SK-N-SH (cell line): ENCODE data around the gene TTC21A. TPM values are rescaled to one million over a fixed set of nuclear protein-coding genes. Genes with fewer than 3 reads are reported as not detected.

Experiments used
- CTCF ChIA-PET: fragments of 300-600, 350-600 bp; formaldehyde crosslinking; extraction: SDS; loops from one replicate; lab custom pipeline; 2021; lab: Yijun Ruan, JAX
- POLR2A ChIA-PET: fragments of 350-600 bp; sonication (Branson Sonifier 250); formaldehyde crosslinking; extraction: SDS; loops from one replicate; lab custom pipeline; 2020; ENCODE audit warnings: antibody characterized with exemption, inconsistent platforms; lab: Yijun Ruan, JAX
- DNase-seq: peaks from one replicate; pipeline ENCODE4 v3.0.0; 2012
- H2AFZ ChIP-seq: fragments of 200-600 bp; sonication (generic); 2 replicates; pipeline ENCODE4 v1.8.1; 2016; ENCODE audit warnings: antibody characterized with exemption, mild to moderate bottlenecking, low read depth
- H3F3A ChIP-seq: fragments of 200-600 bp; sonication (generic); replicated peaks from 2 replicates; pipeline ENCODE3; 2016; ENCODE audit warnings: antibody characterized with exemption, mild to moderate bottlenecking; ENCODE audit not compliant: insufficient read depth
- H3K27ac ChIP-seq, 2 experiments: fragments of 200-500 bp in 1 of 2; fragments of 200-600 bp in 1 of 2; sonication (Bioruptor generic) in 1 of 2; sonication (generic), shearing (Covaris generic) in 1 of 2; 2 replicates each; pipeline versions ENCODE4 v1.5.1 to v1.6.1; 2014 to 2016; ENCODE audit warnings: low read depth in 2 of 2, inconsistent platforms in 1 of 2, low read length in 1 of 2, mild to moderate bottlenecking in 1 of 2, mixed read lengths in 1 of 2
- H3K27me3 ChIP-seq: fragments of 200-600 bp; sonication (generic), shearing (Covaris generic); 2 replicates; pipeline ENCODE4 v1.6.1; 2016; ENCODE audit warnings: mixed run types; ENCODE audit not compliant: insufficient read depth
- H3K36me3 ChIP-seq, 2 experiments: fragments of 200-500 bp in 1 of 2; fragments of 200-600 bp in 1 of 2; sonication (Bioruptor generic) in 1 of 2; sonication (generic) in 1 of 2; replicated peaks in 1 of 2; 2 replicates each; pipeline versions ENCODE3 to v1.5.1; 2014 to 2016; ENCODE audit warnings: low read length in 1 of 2, mild to moderate bottlenecking in 1 of 2; ENCODE audit not compliant: insufficient read depth in 2 of 2, control insufficient read depth in 1 of 2
- H3K4me1 ChIP-seq, 2 experiments: fragments of 200-500 bp in 1 of 2; fragments of 200-600 bp in 1 of 2; sonication (Bioruptor generic) in 1 of 2; sonication (generic), shearing (Covaris generic) in 1 of 2; 2 replicates each; pipeline versions ENCODE4 v1.5.1 to v1.6.1; 2014 to 2016; ENCODE audit warnings: low read depth in 1 of 2, low read length in 1 of 2, mixed run types in 1 of 2; ENCODE audit not compliant: insufficient read depth in 2 of 2, control insufficient read depth in 1 of 2
- H3K4me2 ChIP-seq: fragments of 200-600 bp; sonication (generic), shearing (Covaris generic); 2 replicates; pipeline ENCODE4 v1.6.1; 2017; ENCODE audit warnings: mixed run types
- H3K4me3 ChIP-seq, 2 experiments: fragments of 200-500 bp in 1 of 2; fragments of 200-600 bp in 1 of 2; sonication (Bioruptor generic) in 1 of 2; sonication (generic), shearing (Covaris generic) in 1 of 2; 2 replicates each; pipeline versions ENCODE4 v1.5.1 to v1.8.1; 2014 to 2016; ENCODE audit warnings: low read depth in 2 of 2, inconsistent platforms in 1 of 2, low read length in 1 of 2, mild to moderate bottlenecking in 1 of 2, mixed read lengths in 1 of 2, moderate library complexity in 1 of 2
- H3K79me2 ChIP-seq: fragments of 200-600 bp; sonication (generic); 2 replicates; pipeline ENCODE4 v1.8.1; 2017; ENCODE audit warnings: mild to moderate bottlenecking; ENCODE audit not compliant: insufficient read depth
- H3K9ac ChIP-seq: fragments of 200-600 bp; sonication (generic); 2 replicates; pipeline ENCODE4 v1.6.1; 2017; ENCODE audit warnings: mixed run types
- H3K9me2 ChIP-seq: fragments of 200-600 bp; sonication (generic); 2 replicates; pipeline ENCODE4 v1.6.1; 2017; ENCODE audit warnings: mixed run types
- H3K9me3 ChIP-seq: fragments of 200-600 bp; sonication (generic); 2 replicates; pipeline ENCODE4 v1.6.1; 2017; ENCODE audit warnings: mixed run types, mild to moderate bottlenecking, moderate library complexity
- H4K20me1 ChIP-seq: fragments of 200-600 bp; sonication (generic); 2 replicates; pipeline ENCODE4 v1.6.1; 2017; ENCODE audit warnings: mild to moderate bottlenecking, mixed run types; ENCODE audit not compliant: insufficient read depth
- CHD2 ChIP-seq: fragments of 150-350 bp; IDR thresholded peaks from 2 replicates; pipeline ENCODE4 v1.6.1; 2018; ENCODE audit warnings: low read length; ENCODE audit not compliant: partially characterized antibody
- CTCF ChIP-seq: fragments of 200-600 bp; sonication (generic); IDR thresholded peaks from 2 replicates; pipeline ENCODE4 v1.6.1; 2017; ENCODE audit warnings: antibody characterized with exemption, mild to moderate bottlenecking, moderate library complexity
- ELF1 ChIP-seq: IDR thresholded peaks from 2 replicates; pipeline ENCODE4 v1.4.0; 2012
- EP300 ChIP-seq, 2 experiments: IDR thresholded peaks; 2 replicates each; pipeline versions ENCODE4 v1.4.0 to v1.6.1; 2012; ENCODE audit warnings: borderline replicate concordance in 1 of 2, low read depth in 1 of 2, low read length in 1 of 2
- FOSL2 ChIP-seq: IDR thresholded peaks from 2 replicates; pipeline ENCODE4 v1.4.0; 2012; ENCODE audit warnings: low read depth, mild to moderate bottlenecking, moderate library complexity, borderline replicate concordance
- FOXJ3 ChIP-seq: sonication (generic); formaldehyde crosslinking; IDR thresholded peaks from 2 replicates; pipeline ENCODE4 v1.5.1; 2020; ENCODE audit warnings: mild to moderate bottlenecking, missing genetic modification reagents
- GABPA ChIP-seq: IDR thresholded peaks from 2 replicates; pipeline ENCODE4 v1.4.0; 2012; ENCODE audit warnings: low read depth, mild to moderate bottlenecking
- JUND ChIP-seq: IDR thresholded peaks from 2 replicates; pipeline ENCODE4 v1.4.0; 2012
- MEF2A ChIP-seq: IDR thresholded peaks from 2 replicates; pipeline ENCODE4 v1.4.0; 2012; ENCODE audit warnings: low read depth, borderline replicate concordance
- NFIC ChIP-seq: IDR thresholded peaks from 2 replicates; pipeline ENCODE4 v1.4.0; 2012; ENCODE audit warnings: borderline replicate concordance
- NRF1 ChIP-seq: IDR thresholded peaks from 2 replicates; pipeline ENCODE4 v1.6.1; 2012; ENCODE audit warnings: low read depth, mild to moderate bottlenecking, low read length
- PBX3 ChIP-seq: IDR thresholded peaks from 2 replicates; pipeline ENCODE4; 2012
- RAD21 ChIP-seq: IDR thresholded peaks from 2 replicates; pipeline ENCODE4 v1.6.1; 2012; ENCODE audit warnings: mild to moderate bottlenecking, low read length
- RCOR1 ChIP-seq: fragments of 150-350 bp; IDR thresholded peaks from 2 replicates; pipeline ENCODE4 v1.6.1; 2017; ENCODE audit warnings: antibody characterized with exemption, low read length
- REST ChIP-seq: IDR thresholded peaks from 2 replicates; pipeline ENCODE4 v1.6.1; 2012; ENCODE audit warnings: mild to moderate bottlenecking, low read depth, low read length, moderate library complexity
- RXRA ChIP-seq: IDR thresholded peaks from 2 replicates; pipeline ENCODE4 v1.4.0; 2012; ENCODE audit warnings: low read depth, mild to moderate bottlenecking, borderline replicate concordance
- SIN3A ChIP-seq: IDR thresholded peaks from 2 replicates; pipeline ENCODE4 v1.6.1; 2012; ENCODE audit warnings: low read depth, mild to moderate bottlenecking, low read length, moderate library complexity, borderline replicate concordance
- TAF1 ChIP-seq: IDR thresholded peaks from 2 replicates; pipeline ENCODE4 v1.6.1; 2012; ENCODE audit warnings: low read depth, mild to moderate bottlenecking, low read length, moderate library complexity, borderline replicate concordance
- TCF12 ChIP-seq: IDR thresholded peaks from 2 replicates; pipeline ENCODE4 v1.4.0; 2012
- YY1 ChIP-seq: IDR thresholded peaks from 2 replicates; pipeline ENCODE4 v1.4.0; 2012; ENCODE audit warnings: low read depth, mild to moderate bottlenecking
- WGBS: methylation state at CpG from one replicate; pipeline ENCODE4 v1.1.6; 2017; ENCODE audit warnings: low lambda C conversion rate; 5-methylcytosine and 5-hydroxymethylcytosine counted together
- polyA plus RNA-seq, 3 experiments: library from polyadenylated mRNA; depleted of rRNA; stranded (reverse); fragments of >200 nt; gene quantifications; 2 replicates each; pipeline ENCODE4 v1.2.3, GENCODE V29; 2012
- TF ChIP-seq, protein P1 (sequence below): fragments of 150-350 bp; IDR thresholded peaks from 2 replicates; pipeline ENCODE4 v1.6.1; 2017; ENCODE audit warnings: antibody characterized with exemption, low read length, low read depth, borderline replicate concordance

Gene TTC21A
- polyA plus RNA-seq, 1 of the 3 experiments (the other 2 are of a cell fraction) = 3.9 TPM

GRCh38 chr3:39142067-39142466 lies 34.6 kb downstream of the TTC21A start (continued):
- no peak for TF ChIP-seq PBX3
- no peak for TF ChIP-seq GABPA
- TF ChIP-seq RCOR1 = no peak

DNA sequence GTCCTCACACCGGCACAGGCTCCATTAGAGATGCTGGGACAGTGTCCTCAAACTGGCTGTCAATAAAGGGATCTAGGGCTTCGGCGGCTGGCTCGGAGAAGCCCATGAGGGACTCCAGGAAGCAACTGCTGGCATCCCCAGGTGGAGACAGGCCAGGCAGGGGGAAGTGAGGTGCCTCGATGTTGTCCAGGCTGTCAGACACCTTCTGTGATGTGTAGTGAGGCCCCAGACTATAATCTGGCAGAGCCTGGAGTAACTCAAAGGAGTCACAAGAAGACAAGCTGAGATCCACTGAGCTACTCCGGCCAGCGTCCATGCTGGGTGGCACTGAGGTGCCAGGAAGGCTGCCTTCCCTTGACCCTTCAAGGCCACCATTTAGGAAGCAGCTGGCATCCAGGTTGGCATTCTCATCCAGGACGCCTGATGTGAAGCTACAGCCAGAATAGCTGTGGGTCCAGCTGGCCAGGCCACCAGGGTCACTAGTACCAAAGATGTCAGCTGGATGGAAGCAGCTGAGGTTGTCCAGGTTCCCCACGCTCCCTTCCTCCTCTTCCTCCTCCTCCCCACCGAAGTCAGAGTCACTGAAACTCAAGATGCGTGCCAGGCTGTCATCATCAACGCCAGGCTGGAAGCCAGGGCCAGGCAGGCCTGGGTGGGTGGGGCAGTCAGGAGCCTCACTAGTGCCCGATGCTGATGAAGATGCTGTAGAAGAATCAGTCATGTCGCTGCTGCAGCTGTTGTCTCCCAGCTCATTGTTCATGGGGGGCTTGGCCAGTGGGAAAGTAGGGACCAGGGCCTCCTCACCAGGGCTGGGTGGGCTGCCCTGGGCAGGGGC lies 35.8 kb downstream of the TTC21A start:
- TF ChIP-seq CTCF = no peak
- TF ChIP-seq TCF12 = no peak
- TF ChIP-seq EP300 (IDR thresholded peaks at IDR 0.05; ENCODE audit: borderline replicate concordance in 1 of 2, low read depth in 1 of 2, low read length in 1 of 2) = no peak
- TF ChIP-seq RXRA = no peak
- no peak for TF ChIP-seq MEF2A
- no peak for TF ChIP-seq CHD2
- TF ChIP-seq ELF1 = no peak
- TF ChIP-seq NRF1 = no peak
- no peak for TF ChIP-seq JUND
- no peak for TF ChIP-seq FOXJ3
- no peak for TF ChIP-seq SIN3A
- no peak for TF ChIP-seq RCOR1
- TF ChIP-seq REST = no peak
- TF ChIP-seq, protein P1, sequence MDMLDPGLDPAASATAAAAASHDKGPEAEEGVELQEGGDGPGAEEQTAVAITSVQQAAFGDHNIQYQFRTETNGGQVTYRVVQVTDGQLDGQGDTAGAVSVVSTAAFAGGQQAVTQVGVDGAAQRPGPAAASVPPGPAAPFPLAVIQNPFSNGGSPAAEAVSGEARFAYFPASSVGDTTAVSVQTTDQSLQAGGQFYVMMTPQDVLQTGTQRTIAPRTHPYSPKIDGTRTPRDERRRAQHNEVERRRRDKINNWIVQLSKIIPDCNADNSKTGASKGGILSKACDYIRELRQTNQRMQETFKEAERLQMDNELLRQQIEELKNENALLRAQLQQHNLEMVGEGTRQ = no peak
- no peak for TF ChIP-seq FOSL2
- no peak for TF ChIP-seq NFIC
- no peak for TF ChIP-seq YY1
- no peak for TF ChIP-seq TAF1
- TF ChIP-seq RAD21 = no peak
- no peak for TF ChIP-seq PBX3
- Histone ChIP-seq H3K9me2 (no peaks in the 10 kb centered on the region), H3K27ac (no peak overlapping the region), H3K4me1 (peaks cover 26 to 77% of the 10 kb centered on the region in 2 experiments), H3K4me3 (no peak overlapping the region), H3K79me2 (peaks cover 72% of the 10 kb centered on the region), H3F3A (peaks cover 25% of the 10 kb centered on the region), H3K9me3 (no peaks in the 10 kb centered on the region), H3K27me3 (no peaks in the 10 kb centered on the region), H2AFZ (no peak overlapping the region), H3K4me2 (no peak overlapping the region), H4K20me1 (peaks cover 27% of the 10 kb centered on the region), H3K9ac (no peak overlapping the region), H3K36me3 (peaks cover 40 to 48% of the 10 kb centered on the region in 2 experiments)
- ChIA-PET CTCF (interaction anchor here (1.4 to 3.2 kb wide), 3 partner anchors 17 to 149 kb away, joined by 5 to 18 read pairs (median 7); no protein-coding TSS in a partner anchor), POLR2A (no interaction called here)
- DNase-seq = no peak
- 83% methylated on average over 14 of the region's 14 CpGs for WGBS
